HEK293 (cell line): ENCODE measurements around the gene EFNA2.

Source experiments
- EGR2 ChIP-seq: fragments of 450-650 bp; formaldehyde crosslinking; IDR thresholded peaks from 2 replicates; pipeline ENCODE4 v1.5.1; 2016; ENCODE audit warnings: low read depth, missing biosample characterization, missing genetic modification characterization
- HOXD13 ChIP-seq: sonication (generic); formaldehyde crosslinking; IDR thresholded peaks from 2 replicates; pipeline ENCODE4 v1.8.0; 2022; ENCODE audit warnings: missing genetic modification reagents, borderline replicate concordance
- OVOL3 ChIP-seq: fragments of 450-650 bp; formaldehyde crosslinking; IDR thresholded peaks from 2 replicates; pipeline ENCODE4 v1.5.1; 2016; ENCODE audit warnings: missing biosample characterization, missing genetic modification characterization
- PRDM1 ChIP-seq: fragments of 450-650 bp; formaldehyde crosslinking; IDR thresholded peaks from 2 replicates; pipeline ENCODE4; 2016; ENCODE audit warnings: missing biosample characterization, missing genetic modification characterization
- SALL2 ChIP-seq: fragments of 450-650 bp; formaldehyde crosslinking; IDR thresholded peaks from 2 replicates; pipeline ENCODE4 v1.5.0; 2017; ENCODE audit warnings: missing biosample characterization, mild to moderate bottlenecking, missing genetic modification characterization, borderline replicate concordance
- SP7 ChIP-seq: fragments of 450-650 bp; formaldehyde crosslinking; IDR thresholded peaks from 2 replicates; pipeline ENCODE4 v1.5.1; 2016; ENCODE audit warnings: missing biosample characterization, missing genetic modification characterization
- ZBTB1 ChIP-seq: fragments of 450-650 bp; formaldehyde crosslinking; IDR thresholded peaks from 2 replicates; pipeline ENCODE4 v1.5.1; 2016; ENCODE audit warnings: missing biosample characterization, missing genetic modification characterization
- ZBTB48 ChIP-seq: fragments of 450-650 bp; formaldehyde crosslinking; IDR thresholded peaks from 2 replicates; pipeline ENCODE4 v1.5.1; 2016; ENCODE audit warnings: missing biosample characterization, missing genetic modification characterization
- ZFP41 ChIP-seq: fragments of 450-650 bp; formaldehyde crosslinking; IDR thresholded peaks from 2 replicates; pipeline ENCODE4 v1.5.1; 2016; ENCODE audit warnings: missing biosample characterization, missing genetic modification characterization, borderline replicate concordance
- ZNF112 ChIP-seq: fragments of 450-650 bp; formaldehyde crosslinking; IDR thresholded peaks from 2 replicates; pipeline ENCODE4 v1.5.0; 2017; ENCODE audit warnings: missing biosample characterization, missing genetic modification characterization
- ZNF114 ChIP-seq: fragments of 450-650 bp; formaldehyde crosslinking; IDR thresholded peaks from 2 replicates; pipeline ENCODE4 v1.5.0; 2017; ENCODE audit warnings: missing biosample characterization, missing genetic modification characterization
- ZNF155 ChIP-seq: fragments of 450-650 bp; formaldehyde crosslinking; IDR thresholded peaks from 2 replicates; pipeline ENCODE4 v1.5.1; 2016; ENCODE audit warnings: missing biosample characterization, missing genetic modification characterization
- ZNF157 ChIP-seq: fragments of 450-650 bp; formaldehyde crosslinking; IDR thresholded peaks from 2 replicates; pipeline ENCODE4 v1.5.1; 2016; ENCODE audit warnings: missing biosample characterization, missing genetic modification characterization
- ZNF211 ChIP-seq: fragments of 450-650 bp; formaldehyde crosslinking; IDR thresholded peaks from 2 replicates; pipeline ENCODE4 v1.5.1; 2016; ENCODE audit warnings: low read depth, missing biosample characterization, missing genetic modification characterization
- ZNF221 ChIP-seq: fragments of 450-650 bp; formaldehyde crosslinking; IDR thresholded peaks from 2 replicates; pipeline ENCODE4 v1.5.1; 2017; ENCODE audit warnings: missing biosample characterization, missing genetic modification characterization, borderline replicate concordance
- ZNF23 ChIP-seq: fragments of 450-650 bp; formaldehyde crosslinking; IDR thresholded peaks from 2 replicates; pipeline ENCODE4 v1.5.1; 2016; ENCODE audit warnings: missing biosample characterization, missing genetic modification characterization, borderline replicate concordance
- ZNF239 ChIP-seq: fragments of 450-650 bp; formaldehyde crosslinking; IDR thresholded peaks from 2 replicates; pipeline ENCODE4 v1.5.1; 2016; ENCODE audit warnings: missing biosample characterization, missing genetic modification characterization
- ZNF274 ChIP-seq, 2 experiments: fragments of 200-500 bp in 1 of 2; fragments of 450-650 bp in 1 of 2; sonication (Bioruptor generic) in 1 of 2; formaldehyde crosslinking in 1 of 2; IDR thresholded peaks; 2 replicates each; pipeline versions ENCODE4 v1.5.1 to v1.6.1; 2014 to 2016; ENCODE audit warnings: borderline replicate concordance in 1 of 2, inconsistent platforms in 1 of 2, low read length in 1 of 2, missing biosample characterization in 1 of 2, missing genetic modification characterization in 1 of 2
- ZNF324 ChIP-seq: fragments of 450-650 bp; formaldehyde crosslinking; IDR thresholded peaks from 2 replicates; pipeline ENCODE4 v1.5.1; 2016; ENCODE audit warnings: missing biosample characterization, missing genetic modification characterization
- ZNF350 ChIP-seq: fragments of 450-650 bp; formaldehyde crosslinking; IDR thresholded peaks from 2 replicates; pipeline ENCODE4 v1.5.0; 2017; ENCODE audit warnings: missing biosample characterization, mild to moderate bottlenecking, missing genetic modification characterization
- ZNF37A ChIP-seq: fragments of 450-650 bp; IDR thresholded peaks from 2 replicates; pipeline ENCODE4 v1.5.1; 2018; ENCODE audit warnings: missing biosample characterization, missing genetic modification characterization
- ZNF423 ChIP-seq: fragments of 450-650 bp; formaldehyde crosslinking; IDR thresholded peaks from 2 replicates; pipeline ENCODE4 v1.5.1; 2016; ENCODE audit warnings: missing biosample characterization, missing genetic modification characterization
- ZNF510 ChIP-seq: fragments of 450-650 bp; formaldehyde crosslinking; IDR thresholded peaks from 2 replicates; pipeline ENCODE4 v1.5.1; 2018; ENCODE audit warnings: mild to moderate bottlenecking, missing genetic modification characterization, missing biosample characterization; ENCODE audit not compliant: insufficient replicate concordance
- ZNF558 ChIP-seq: fragments of 450-650 bp; formaldehyde crosslinking; IDR thresholded peaks from 2 replicates; pipeline ENCODE4 v1.5.1; 2016; ENCODE audit warnings: missing biosample characterization, missing genetic modification characterization
- ZNF560 ChIP-seq: fragments of 450-650 bp; formaldehyde crosslinking; IDR thresholded peaks from 2 replicates; pipeline ENCODE4 v1.5.1; 2017; ENCODE audit warnings: missing biosample characterization, missing genetic modification characterization, borderline replicate concordance
- ZNF580 ChIP-seq: fragments of 450-650 bp; formaldehyde crosslinking; IDR thresholded peaks from 2 replicates; pipeline ENCODE4 v1.5.1; 2016; ENCODE audit warnings: missing biosample characterization, missing genetic modification characterization
- ZNF596 ChIP-seq: fragments of 450-650 bp; IDR thresholded peaks from 2 replicates; pipeline ENCODE4 v1.5.0; 2018; ENCODE audit warnings: missing biosample characterization, mild to moderate bottlenecking, missing genetic modification characterization, moderate library complexity
- ZNF621 ChIP-seq: fragments of 450-650 bp; formaldehyde crosslinking; IDR thresholded peaks from 2 replicates; pipeline ENCODE4 v1.5.1; 2017; ENCODE audit warnings: missing biosample characterization, missing genetic modification characterization
- ZNF624 ChIP-seq: fragments of 450-650 bp; formaldehyde crosslinking; IDR thresholded peaks from 2 replicates; pipeline ENCODE4 v1.5.1; 2017; ENCODE audit warnings: missing biosample characterization, missing genetic modification characterization
- ZNF629 ChIP-seq: fragments of 450-650 bp; formaldehyde crosslinking; IDR thresholded peaks from 2 replicates; pipeline ENCODE4 v1.5.1; 2017; ENCODE audit warnings: missing biosample characterization, missing genetic modification characterization
- ZNF670 ChIP-seq: fragments of 450-650 bp; formaldehyde crosslinking; IDR thresholded peaks from 2 replicates; pipeline ENCODE4 v1.5.1; 2016; ENCODE audit warnings: missing biosample characterization, missing genetic modification characterization, low read depth
- ZNF747 ChIP-seq: fragments of 450-650 bp; formaldehyde crosslinking; IDR thresholded peaks from 2 replicates; pipeline ENCODE4 v1.5.1; 2016; ENCODE audit warnings: missing biosample characterization, missing genetic modification characterization
- ZNF76 ChIP-seq: fragments of 450-650 bp; formaldehyde crosslinking; IDR thresholded peaks from 2 replicates; pipeline ENCODE4; 2016; ENCODE audit warnings: low read depth, missing biosample characterization, missing genetic modification characterization, borderline replicate concordance
- ZNF768 ChIP-seq: fragments of 450-650 bp; formaldehyde crosslinking; IDR thresholded peaks from 2 replicates; pipeline ENCODE4 v1.5.1; 2018; ENCODE audit warnings: missing biosample characterization, mild to moderate bottlenecking, missing genetic modification characterization
- ZNF777 ChIP-seq: fragments of 450-650 bp; formaldehyde crosslinking; IDR thresholded peaks from 2 replicates; pipeline ENCODE4 v1.5.1; 2017; ENCODE audit warnings: missing biosample characterization, missing genetic modification characterization, borderline replicate concordance
- ZSCAN23 ChIP-seq: fragments of 450-650 bp; formaldehyde crosslinking; IDR thresholded peaks from 2 replicates; pipeline ENCODE4 v1.5.1; 2016; ENCODE audit warnings: missing biosample characterization, missing genetic modification characterization
- ZSCAN5A ChIP-seq: fragments of 450-650 bp; formaldehyde crosslinking; IDR thresholded peaks from 2 replicates; pipeline ENCODE4 v1.5.1; 2016; ENCODE audit warnings: missing biosample characterization, missing genetic modification characterization
- TF ChIP-seq, protein P1 (sequence below): fragments of 450-650 bp; formaldehyde crosslinking; optimal IDR thresholded peaks from 2 replicates; pipeline ENCODE3; 2016; ENCODE audit warnings: missing biosample characterization, mild to moderate bottlenecking, missing genetic modification characterization
- TF ChIP-seq, protein P2 (sequence below): fragments of 450-650 bp; IDR thresholded peaks from 2 replicates; pipeline ENCODE4 v1.5.1; 2018; ENCODE audit warnings: missing biosample characterization, missing genetic modification characterization

EFNA2 gene

DNA sequence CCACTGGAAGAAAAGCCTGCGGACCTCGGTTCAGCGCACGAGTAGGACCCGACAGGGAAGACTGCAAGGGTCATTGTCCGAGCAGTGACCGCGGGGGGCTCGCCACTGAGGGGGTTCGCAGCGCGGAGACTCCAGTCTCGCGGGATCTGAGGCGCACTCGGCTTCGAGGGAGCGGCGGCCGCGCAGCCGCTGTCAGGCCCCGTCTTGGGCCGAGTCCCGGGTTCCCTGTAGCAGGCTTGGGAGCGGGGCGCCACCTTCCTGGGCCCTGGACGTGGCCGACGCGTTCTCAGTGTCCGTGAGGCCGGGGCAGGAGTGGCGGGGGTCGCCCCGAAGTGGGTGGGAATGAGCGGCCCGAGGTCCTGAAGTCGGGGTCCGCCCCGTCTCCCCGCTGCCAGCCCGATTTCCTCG is 10.8 kb upstream of the EFNA2 start (continued):
- 0 out of 2 replicates have a peak, but pooled peaks have one; percentile 3 for TF ChIP-seq ZNF596 (tag by site-specific recombination)
- TF ChIP-seq ZNF580 (tag by site-specific recombination), result 0 out of 2 replicates have a peak, but pooled peaks have one; percentile 20
- TF ChIP-seq ZNF76 (tag by site-specific recombination), result no peak
- TF ChIP-seq ZNF274 (IDR thresholded peaks at IDR 0.05; ENCODE audit: low read length), result no peak
- no peak for TF ChIP-seq ZNF274 (tag by site-specific recombination; IDR thresholded peaks at IDR 0.05; ENCODE audit: borderline replicate concordance)
- TF ChIP-seq ZNF324 (tag by site-specific recombination), result peak; percentile 91; the same call in 1 of the 2 replicates
- no peak; the same call in 1 of the 2 replicates for TF ChIP-seq ZBTB48 (tag by site-specific recombination)
- TF ChIP-seq ZNF112, result no peak
- TF ChIP-seq ZNF37A (tag by site-specific recombination), result no peak
- no peak for TF ChIP-seq OVOL3 (tag by site-specific recombination)
- TF ChIP-seq ZNF747 (tag by site-specific recombination), result no peak
- peak; percentile 19; the same call in 1 of the 2 replicates for TF ChIP-seq ZNF423 (tag by site-specific recombination)
- no peak for TF ChIP-seq ZNF624 (tag by site-specific recombination)
- TF ChIP-seq ZNF629 (tag by site-specific recombination), result peak; percentile 76
- peak; percentile 80 for TF ChIP-seq ZSCAN5A
- TF ChIP-seq, protein P1, sequence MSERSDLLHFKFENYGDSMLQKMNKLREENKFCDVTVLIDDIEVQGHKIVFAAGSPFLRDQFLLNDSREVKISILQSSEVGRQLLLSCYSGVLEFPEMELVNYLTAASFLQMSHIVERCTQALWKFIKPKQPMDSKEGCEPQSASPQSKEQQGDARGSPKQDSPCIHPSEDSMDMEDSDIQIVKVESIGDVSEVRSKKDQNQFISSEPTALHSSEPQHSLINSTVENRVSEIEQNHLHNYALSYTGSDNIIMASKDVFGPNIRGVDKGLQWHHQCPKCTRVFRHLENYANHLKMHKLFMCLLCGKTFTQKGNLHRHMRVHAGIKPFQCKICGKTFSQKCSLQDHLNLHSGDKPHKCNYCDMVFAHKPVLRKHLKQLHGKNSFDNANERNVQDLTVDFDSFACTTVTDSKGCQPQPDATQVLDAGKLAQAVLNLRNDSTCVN (tag by site-specific recombination), result no peak
- peak; percentile 81; the same call in 1 of the 2 replicates for TF ChIP-seq ZSCAN23 (tag by site-specific recombination)
- no peak for TF ChIP-seq ZNF621 (tag by site-specific recombination)
- peak; percentile 41; the same call in 1 of the 2 replicates for TF ChIP-seq EGR2 (tag by site-specific recombination)
- TF ChIP-seq ZNF777 (tag by site-specific recombination), result peak; percentile 41; the same call in 1 of the 2 replicates
- TF ChIP-seq ZNF221 (tag by site-specific recombination), result no peak
- no peak for TF ChIP-seq ZNF23 (tag by site-specific recombination)
- TF ChIP-seq ZBTB1, result peak; percentile 61; the same call in 1 of the 2 replicates
- TF ChIP-seq ZNF114, result no peak
- no peak for TF ChIP-seq ZNF155 (tag by site-specific recombination)
- TF ChIP-seq SP7 (tag by site-specific recombination), result peak; percentile 70
- TF ChIP-seq ZNF157, result no peak
- TF ChIP-seq ZNF350, result no peak
- TF ChIP-seq ZNF211 (tag by site-specific recombination), result no peak
- no peak for TF ChIP-seq SALL2 (tag by site-specific recombination)
- no peak for TF ChIP-seq ZNF560 (tag by site-specific recombination)
- TF ChIP-seq, protein P2, sequence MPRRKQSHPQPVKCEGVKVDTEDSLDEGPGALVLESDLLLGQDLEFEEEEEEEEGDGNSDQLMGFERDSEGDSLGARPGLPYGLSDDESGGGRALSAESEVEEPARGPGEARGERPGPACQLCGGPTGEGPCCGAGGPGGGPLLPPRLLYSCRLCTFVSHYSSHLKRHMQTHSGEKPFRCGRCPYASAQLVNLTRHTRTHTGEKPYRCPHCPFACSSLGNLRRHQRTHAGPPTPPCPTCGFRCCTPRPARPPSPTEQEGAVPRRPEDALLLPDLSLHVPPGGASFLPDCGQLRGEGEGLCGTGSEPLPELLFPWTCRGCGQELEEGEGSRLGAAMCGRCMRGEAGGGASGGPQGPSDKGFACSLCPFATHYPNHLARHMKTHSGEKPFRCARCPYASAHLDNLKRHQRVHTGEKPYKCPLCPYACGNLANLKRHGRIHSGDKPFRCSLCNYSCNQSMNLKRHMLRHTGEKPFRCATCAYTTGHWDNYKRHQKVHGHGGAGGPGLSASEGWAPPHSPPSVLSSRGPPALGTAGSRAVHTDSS (tag by site-specific recombination), result no peak
- TF ChIP-seq ZNF670 (tag by site-specific recombination), result no peak
- no peak for TF ChIP-seq ZNF558 (tag by site-specific recombination)
- no peak for TF ChIP-seq ZNF510
- no peak for TF ChIP-seq HOXD13
- no peak for TF ChIP-seq ZNF239 (tag by site-specific recombination)
- TF ChIP-seq ZNF768, result peak; percentile 26; the same call in 1 of the 2 replicates
- TF ChIP-seq PRDM1, result no peak
- TF ChIP-seq ZFP41 (tag by site-specific recombination), result no peak
